GM06990 (cell line): ENCODE data around the gene GNAQ.

Source experiments
- DNase-seq: peaks from one replicate; pipeline ENCODE4 v3.0.0-alpha.2; 2011; ENCODE audit not compliant: insufficient read length; ENCODE audit errors: extremely low read depth
- H3K27me3 ChIP-seq: replicated peaks from 2 replicates; pipeline ENCODE4 v1.6.0; 2011; ENCODE audit warnings: low read length; ENCODE audit not compliant: control insufficient read depth, insufficient read depth
- H3K36me3 ChIP-seq: 2 replicates; pipeline ENCODE4 v1.5.1; 2011; ENCODE audit warnings: low read length; ENCODE audit not compliant: control insufficient read depth, insufficient read depth
- H3K4me3 ChIP-seq: replicated peaks from 2 replicates; pipeline ENCODE4 v1.5.1; 2011; ENCODE audit warnings: low read depth, mild to moderate bottlenecking, control low read depth, low read length
- CTCF ChIP-seq: IDR thresholded peaks from 2 replicates; pipeline ENCODE4 v1.5.1; 2011; ENCODE audit warnings: low read length, control low read depth, mild to moderate bottlenecking, inconsistent platforms; ENCODE audit not compliant: insufficient read depth, poor library complexity, severe bottlenecking

GNAQ gene

GRCh38 chr9:77735494-77735893, 296.1 kb downstream of the GNAQ start:
- H3K4me3 ChIP-seq: no peak overlapping the region
- no peak for DNase-seq
- no peaks in the 10 kb centered on the region for H3K36me3 ChIP-seq
- no peaks in the 10 kb centered on the region for H3K27me3 ChIP-seq
- no peak for TF ChIP-seq CTCF

- peak; percentile 24 for DNase-seq
- no peaks in the 10 kb centered on the region for H3K36me3 ChIP-seq
- no peak for TF ChIP-seq CTCF
Observed at GRCh38 chr9:77731930-77732329, 299.7 kb downstream of the GNAQ start.

DNA sequence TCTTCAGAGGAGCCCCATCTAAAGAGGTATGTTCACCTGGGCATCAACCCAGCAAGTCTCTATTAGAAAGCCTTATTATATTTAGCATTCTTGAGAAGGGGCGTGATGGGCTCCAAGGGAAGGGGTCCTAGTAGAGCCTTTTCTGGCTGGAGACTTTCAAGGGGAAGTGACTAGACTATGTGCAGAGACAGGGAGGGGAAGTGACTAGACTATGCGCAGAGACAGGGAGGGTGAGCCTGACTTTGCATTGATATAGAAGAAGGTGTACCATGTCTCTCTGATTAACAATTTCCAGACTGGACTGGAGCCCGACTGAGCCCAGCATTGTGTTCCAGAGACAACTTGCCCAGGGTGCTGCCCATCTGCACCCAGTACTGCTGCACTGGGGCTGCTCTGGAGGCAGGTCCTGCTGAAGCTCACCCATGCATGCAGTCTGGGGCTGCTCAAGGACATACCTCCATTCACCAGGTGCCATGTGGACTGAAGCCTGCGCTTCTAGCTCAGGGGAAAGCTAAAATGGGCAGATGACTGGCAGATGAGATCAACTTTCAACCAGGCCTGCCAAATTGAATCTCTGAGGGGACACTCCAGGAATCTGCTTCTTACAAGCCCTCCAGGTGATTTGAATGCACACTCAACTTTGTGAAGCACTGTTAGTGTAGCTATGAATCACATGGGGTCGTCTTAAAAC, 300.5 kb downstream of the GNAQ start:
- peak; percentile 49 for DNase-seq
- H3K4me3 ChIP-seq: no peak overlapping the region
- H3K27me3 ChIP-seq: no peaks in the 10 kb centered on the region
- H3K36me3 ChIP-seq: no peaks in the 10 kb centered on the region
- no peak for TF ChIP-seq CTCF

More at GRCh38 chr9:77731930-77732329, 299.7 kb downstream of the GNAQ start:
- Histone ChIP-seq H3K27me3 (no peaks in the 10 kb centered on the region), H3K4me3 (no peak overlapping the region)

DNA sequence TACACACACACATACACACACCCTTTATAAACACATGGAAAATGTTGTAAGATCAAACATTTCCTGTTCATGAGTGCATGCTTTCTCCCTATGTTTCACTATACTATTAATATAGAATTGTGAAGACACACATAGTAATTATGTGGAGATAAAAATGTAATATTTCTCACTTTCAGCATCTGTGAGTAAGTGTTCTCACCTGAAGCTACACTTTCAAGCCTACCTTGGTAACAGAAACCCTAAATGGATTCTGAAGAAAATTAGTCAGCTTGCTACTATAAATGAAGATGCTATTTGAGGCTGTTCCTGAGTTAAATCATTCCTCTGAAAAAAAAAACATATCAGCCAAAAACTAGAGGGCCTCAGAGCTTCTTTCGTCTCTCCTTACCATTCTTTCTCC, 302.4 kb downstream of the GNAQ start:
- Histone ChIP-seq H3K27me3 (no peaks in the 10 kb centered on the region), H3K4me3 (no peak overlapping the region), H3K36me3 (no peaks in the 10 kb centered on the region)
- no peak for DNase-seq
- TF ChIP-seq CTCF: no peak

DNA sequence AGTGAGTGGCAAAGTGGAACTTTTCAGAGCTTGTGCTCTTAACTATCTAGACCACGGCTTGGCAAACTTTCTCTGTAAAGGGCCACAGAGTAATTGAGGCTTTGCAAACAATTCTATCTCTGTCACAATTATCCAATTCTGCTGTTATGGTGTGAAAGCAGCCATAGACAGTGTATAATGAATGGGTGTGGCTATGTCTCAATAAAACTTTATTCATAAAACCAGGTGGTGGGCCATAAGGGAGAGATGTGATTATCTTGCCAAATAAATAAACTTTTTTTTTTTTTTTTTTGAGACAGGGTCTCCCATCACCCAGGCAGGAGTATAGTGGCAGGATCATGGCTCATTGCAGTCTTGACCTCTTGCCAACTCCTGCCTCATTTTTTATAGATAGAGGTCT, 304.8 kb downstream of the GNAQ start:
- Histone ChIP-seq H3K4me3 (no peak overlapping the region), H3K36me3 (no peaks in the 10 kb centered on the region), H3K27me3 (no peaks in the 10 kb centered on the region)
- no peak for DNase-seq
- no peak for TF ChIP-seq CTCF

GRCh38 chr9:77726289-77726688, 305.3 kb downstream of the GNAQ start:
- Histone ChIP-seq H3K4me3 (no peak overlapping the region), H3K36me3 (no peaks in the 10 kb centered on the region), H3K27me3 (no peaks in the 10 kb centered on the region)
- DNase-seq: no peak
- TF ChIP-seq CTCF: no peak
